HG03457 (cell line): Measurements from ENCODE around the gene LSM14B.

Experiments used
- ATAC-seq: cut with Tn5 transposase; IDR thresholded peaks from one replicate; pipeline ENCODE4 v1.9.1; 2021; ENCODE audit warnings: moderate number of reproducible peaks; ENCODE audit not compliant: unreplicated experiment

Gene LSM14B

GRCh38 chr20:62131560-62132320 lies 9.5 kb downstream of the LSM14B start:
- ATAC-seq = no peak

GRCh38 chr20:62132421-62132820 lies 10.1 kb downstream of the LSM14B start:
- ATAC-seq = no peak

GRCh38 chr20:62133051-62133845 lies 11.0 kb downstream of the LSM14B start:
- ATAC-seq = no peak

- ATAC-seq = no peak
These were observed 11.6 kb downstream of the LSM14B start for GRCh38 chr20:62133864-62134263.

GRCh38 chr20:62134735-62135231 lies 12.5 kb downstream of the LSM14B start:
- ATAC-seq = no peak

GRCh38 chr20:62135573-62136266 lies 13.4 kb downstream of the LSM14B start:
- ATAC-seq = no peak

- no peak for ATAC-seq
These were observed 14.2 kb downstream of the LSM14B start for GRCh38 chr20:62136283-62137091.

GRCh38 chr20:62137092-62137384 lies 14.8 kb downstream of the LSM14B start:
- ATAC-seq = no peak

GRCh38 chr20:62137478-62138203 lies 15.4 kb downstream of the LSM14B start:
- ATAC-seq = no peak

GRCh38 chr20:62138204-62138543 lies 15.9 kb downstream of the LSM14B start:
- no peak for ATAC-seq

- no peak for ATAC-seq
These were observed 16.6 kb downstream of the LSM14B start for GRCh38 chr20:62138912-62139311.

GRCh38 chr20:62139636-62140035 lies 17.4 kb downstream of the LSM14B start:
- ATAC-seq = no peak

GRCh38 chr20:62141043-62141396 lies 18.7 kb downstream of the LSM14B start:
- ATAC-seq = no peak

- no peak for ATAC-seq
These were observed 19.3 kb downstream of the LSM14B start for GRCh38 chr20:62141397-62142251.

GRCh38 chr20:62142252-62143080 lies 20.2 kb downstream of the LSM14B start:
- ATAC-seq = peak; percentile 9

GRCh38 chr20:62143081-62143956 lies 21.0 kb downstream of the LSM14B start, which contains the start of the genes PSMA7 and SS18L1:
TSS of gene PSMA7 (minus strand) at chr20:62143394. CDS start at chr20:62143303, 91 bp downstream.
TSS of gene SS18L1 (plus strand) at chr20:62143769. CDS start at chr20:62143821, 52 bp downstream.
- peak; percentile 73 for ATAC-seq
